Measurements from ENCODE around the gene FBXO42.

DNA sequence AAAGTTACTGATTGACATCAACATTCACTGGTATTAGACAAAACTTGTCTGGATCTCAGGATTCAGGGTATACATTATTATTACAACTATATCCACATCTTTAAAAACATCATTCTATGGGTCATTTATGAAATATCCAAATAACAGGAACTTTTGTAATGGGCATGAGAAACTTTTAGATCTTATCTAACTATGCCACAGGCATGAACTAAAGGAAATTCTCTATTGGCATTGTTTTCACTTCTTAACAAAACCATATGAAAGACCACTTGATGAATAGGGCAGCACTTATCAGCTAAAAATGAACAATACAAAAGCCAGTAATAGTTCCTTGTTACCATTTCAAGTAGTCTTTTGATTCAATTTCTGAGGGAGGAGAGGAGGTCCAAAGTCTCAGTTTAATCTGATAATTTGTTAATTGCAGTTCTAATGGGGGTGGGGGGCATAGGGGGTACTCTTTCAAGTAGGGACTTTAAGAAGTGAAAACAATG, 84.5 kb downstream of the FBXO42 start:
- no peak for TF ChIP-seq EP300 (IDR thresholded peaks at IDR 0.05; ENCODE audit: borderline replicate concordance)
- no peak for TF ChIP-seq FOXM1 (IDR thresholded peaks at IDR 0.05; ENCODE audit: borderline replicate concordance, low read depth)
- TF ChIP-seq, protein P1, sequence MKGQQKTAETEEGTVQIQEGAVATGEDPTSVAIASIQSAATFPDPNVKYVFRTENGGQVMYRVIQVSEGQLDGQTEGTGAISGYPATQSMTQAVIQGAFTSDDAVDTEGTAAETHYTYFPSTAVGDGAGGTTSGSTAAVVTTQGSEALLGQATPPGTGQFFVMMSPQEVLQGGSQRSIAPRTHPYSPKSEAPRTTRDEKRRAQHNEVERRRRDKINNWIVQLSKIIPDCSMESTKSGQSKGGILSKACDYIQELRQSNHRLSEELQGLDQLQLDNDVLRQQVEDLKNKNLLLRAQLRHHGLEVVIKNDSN (IDR thresholded peaks at IDR 0.05): no peak
- TF ChIP-seq, protein P2, sequence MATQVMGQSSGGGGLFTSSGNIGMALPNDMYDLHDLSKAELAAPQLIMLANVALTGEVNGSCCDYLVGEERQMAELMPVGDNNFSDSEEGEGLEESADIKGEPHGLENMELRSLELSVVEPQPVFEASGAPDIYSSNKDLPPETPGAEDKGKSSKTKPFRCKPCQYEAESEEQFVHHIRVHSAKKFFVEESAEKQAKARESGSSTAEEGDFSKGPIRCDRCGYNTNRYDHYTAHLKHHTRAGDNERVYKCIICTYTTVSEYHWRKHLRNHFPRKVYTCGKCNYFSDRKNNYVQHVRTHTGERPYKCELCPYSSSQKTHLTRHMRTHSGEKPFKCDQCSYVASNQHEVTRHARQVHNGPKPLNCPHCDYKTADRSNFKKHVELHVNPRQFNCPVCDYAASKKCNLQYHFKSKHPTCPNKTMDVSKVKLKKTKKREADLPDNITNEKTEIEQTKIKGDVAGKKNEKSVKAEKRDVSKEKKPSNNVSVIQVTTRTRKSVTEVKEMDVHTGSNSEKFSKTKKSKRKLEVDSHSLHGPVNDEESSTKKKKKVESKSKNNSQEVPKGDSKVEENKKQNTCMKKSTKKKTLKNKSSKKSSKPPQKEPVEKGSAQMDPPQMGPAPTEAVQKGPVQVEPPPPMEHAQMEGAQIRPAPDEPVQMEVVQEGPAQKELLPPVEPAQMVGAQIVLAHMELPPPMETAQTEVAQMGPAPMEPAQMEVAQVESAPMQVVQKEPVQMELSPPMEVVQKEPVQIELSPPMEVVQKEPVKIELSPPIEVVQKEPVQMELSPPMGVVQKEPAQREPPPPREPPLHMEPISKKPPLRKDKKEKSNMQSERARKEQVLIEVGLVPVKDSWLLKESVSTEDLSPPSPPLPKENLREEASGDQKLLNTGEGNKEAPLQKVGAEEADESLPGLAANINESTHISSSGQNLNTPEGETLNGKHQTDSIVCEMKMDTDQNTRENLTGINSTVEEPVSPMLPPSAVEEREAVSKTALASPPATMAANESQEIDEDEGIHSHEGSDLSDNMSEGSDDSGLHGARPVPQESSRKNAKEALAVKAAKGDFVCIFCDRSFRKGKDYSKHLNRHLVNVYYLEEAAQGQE (IDR thresholded peaks at IDR 0.05; ENCODE audit: low read depth): no peak
- TF ChIP-seq TAF1 (IDR thresholded peaks at IDR 0.05; ENCODE audit: low read depth): no peak
- no peak for TF ChIP-seq CEBPB (IDR thresholded peaks at IDR 0.05)
- TF ChIP-seq RAD21 (IDR thresholded peaks at IDR 0.05; ENCODE audit: low read depth): no peak

All from Ishikawa (cell line).